ENCODE results near the gene MAGIX. TPM values are rescaled to one million over a fixed set of nuclear protein-coding genes. Genes with fewer than 3 reads are reported as not detected.

MAGIX gene
- total RNA-seq, 1 donor from 2014 or later, result 2.2 TPM

GRCh38 chrX:49161632-49162031 lies 926 bp upstream of the MAGIX start:
- Histone ChIP-seq H3K27me3 (no peaks in the 10 kb centered on the region), H3K4me1 (no peaks in the 10 kb centered on the region), H3K4me3 (no peak overlapping the region), H3K9me3 (no peaks in the 10 kb centered on the region), H3K36me3 (no peaks in the 10 kb centered on the region), H3K27ac (no peak overlapping the region)
- no peak for DNase-seq (ENCODE audit: extremely low spot score in 2 of 2)
- no peak for TF ChIP-seq POLR2A (IDR thresholded peaks at IDR 0.05)
- no peak for TF ChIP-seq POLR2AphosphoS5 (IDR thresholded peaks at IDR 0.05; ENCODE audit: insufficient read depth in 1 of 2, low read depth in 1 of 2)
- no peak for TF ChIP-seq CTCF (IDR thresholded peaks at IDR 0.05)
- intact Hi-C loops (cut with DNase I), result no loop called here

- Histone ChIP-seq H3K27ac (peak overlapping the region; percentile 97), H3K4me3 (peak overlapping the region; percentile 43 to 44), H3K9me3 (no peaks in the 10 kb centered on the region), H3K4me1 (no peaks in the 10 kb centered on the region), H3K36me3 (no peaks in the 10 kb centered on the region), H3K27me3 (no peaks in the 10 kb centered on the region)
- peak; percentile 28 to 67 (median 48) for TF ChIP-seq CTCF (IDR thresholded peaks at IDR 0.05)
- peak in 1 of 2 donors; percentile 63 for TF ChIP-seq POLR2AphosphoS5 (IDR thresholded peaks at IDR 0.05; ENCODE audit: insufficient read depth in 1 of 2, low read depth in 1 of 2)
- peak in 1 of 2 donors; percentile 34 for TF ChIP-seq POLR2A (IDR thresholded peaks at IDR 0.05)
- intact Hi-C loops (cut with DNase I), result no loop called here
- DNase-seq (ENCODE audit: extremely low spot score in 2 of 2), result no peak
Observed at GRCh38 chrX:49163555-49164419, 1.2 kb downstream of the MAGIX start.

- no peak for TF ChIP-seq CTCF (IDR thresholded peaks at IDR 0.05)
- TF ChIP-seq POLR2AphosphoS5 (IDR thresholded peaks at IDR 0.05; ENCODE audit: insufficient read depth in 1 of 2, low read depth in 1 of 2), result no peak
- no peak for TF ChIP-seq POLR2A (IDR thresholded peaks at IDR 0.05)
- peak overlapping the region; percentile 97 for H3K27ac ChIP-seq
- H3K27me3 ChIP-seq, result no peaks in the 10 kb centered on the region
- no peaks in the 10 kb centered on the region for H3K9me3 ChIP-seq
- no peak for DNase-seq (ENCODE audit: extremely low spot score in 2 of 2)
- no peaks in the 10 kb centered on the region for H3K4me1 ChIP-seq
- intact Hi-C loops (cut with DNase I), result no loop called here
- H3K36me3 ChIP-seq, result no peaks in the 10 kb centered on the region
- no peak overlapping the region for H3K4me3 ChIP-seq
Observed at GRCh38 chrX:49164589-49165360, 2.2 kb downstream of the MAGIX start.

GRCh38 chrX:49165901-49166881 lies 3.6 kb downstream of the MAGIX start:
- DNase-seq (ENCODE audit: extremely low spot score in 2 of 2), result peak in 1 of 2 donors; percentile 93
- Histone ChIP-seq H3K4me3 (peak overlapping the region; percentile 7 to 37), H3K27me3 (no peaks in the 10 kb centered on the region), H3K36me3 (no peaks in the 10 kb centered on the region), H3K9me3 (no peaks in the 10 kb centered on the region), H3K4me1 (no peaks in the 10 kb centered on the region), H3K27ac (peak overlapping the region; percentile 97)
- intact Hi-C loops (cut with DNase I), result no loop called here
- TF ChIP-seq POLR2AphosphoS5 (IDR thresholded peaks at IDR 0.05; ENCODE audit: insufficient read depth in 1 of 2, low read depth in 1 of 2) (peak; percentile 27 to 47), CTCF (IDR thresholded peaks at IDR 0.05) (no peak)
